DMS53 treated with DMSO at 0.1 percent for 48 hours (cell line): ENCODE measurements around the gene MT1B.

Source experiments
- DNase-seq: peaks from one replicate; lab custom pipeline; 2025; ENCODE audit not compliant: unreplicated experiment; lab: John Stamatoyannopoulos, UW

MT1B gene

GRCh38 chr16:56636616-56637413 is 14.9 kb upstream of the MT1B start:
- DNase-seq: no peak

- DNase-seq: peak; percentile 53
These were observed 13.6 kb upstream of the MT1B start, which contains the start of gene MT1A for GRCh38 chr16:56637814-56638750. MT1A (plus strand) TSS chr16:56638666; CDS start chr16:56638739, 73 bp downstream.

GRCh38 chr16:56639045-56639444 is 12.6 kb upstream of the MT1B start:
- DNase-seq: no peak

- DNase-seq: no peak
These were observed 11.6 kb upstream of the MT1B start for GRCh38 chr16:56640076-56640475.

GRCh38 chr16:56641166-56641565 is 10.5 kb upstream of the MT1B start:
- no peak for DNase-seq

GRCh38 chr16:56643080-56643778 is 8.5 kb upstream of the MT1B start:
- DNase-seq: peak; percentile 80

GRCh38 chr16:56643833-56644232 is 7.9 kb upstream of the MT1B start:
- no peak for DNase-seq

- no peak for DNase-seq
These were observed 6.4 kb upstream of the MT1B start for GRCh38 chr16:56645311-56645710.

- no peak for DNase-seq
These were observed 5.8 kb upstream of the MT1B start for GRCh38 chr16:56645838-56646237.

GRCh38 chr16:56647641-56648431 is 3.9 kb upstream of the MT1B start:
- no peak for DNase-seq

- DNase-seq: no peak
These were observed 2.4 kb upstream of the MT1B start for GRCh38 chr16:56649271-56649670.

- no peak for DNase-seq
These were observed 1.9 kb upstream of the MT1B start for GRCh38 chr16:56649820-56650219.

- no peak for DNase-seq
These were observed 914 bp downstream of the MT1B start for GRCh38 chr16:56652600-56652999.

GRCh38 chr16:56653218-56653617 is 1.5 kb downstream of the MT1B start:
- no peak for DNase-seq

GRCh38 chr16:56657555-56658326 is 6.1 kb downstream of the MT1B start, which contains the start of gene MT1F:
MT1F (plus strand) TSS chr16:56657959; CDS start chr16:56658059, 100 bp downstream.
- peak; percentile 68 for DNase-seq

- DNase-seq: no peak
These were observed 6.7 kb downstream of the MT1B start for GRCh38 chr16:56658327-56658875.

- no peak for DNase-seq
These were observed 11.0 kb downstream of the MT1B start for GRCh38 chr16:56662357-56663354.

- no peak for DNase-seq
These were observed 12.8 kb downstream of the MT1B start for GRCh38 chr16:56664506-56664905.
